SK-N-SH (cell line): ENCODE results near the gene WDR7. TPM values are rescaled to one million over a fixed set of nuclear protein-coding genes. Genes with fewer than 3 reads are reported as not detected.

Experiments
- CTCF ChIA-PET: fragments of 300-600, 350-600 bp; formaldehyde crosslinking; extraction: SDS; loops from one replicate; lab custom pipeline; 2021; lab: Yijun Ruan, JAX
- POLR2A ChIA-PET: fragments of 350-600 bp; sonication (Branson Sonifier 250); formaldehyde crosslinking; extraction: SDS; loops from one replicate; lab custom pipeline; 2020; ENCODE audit warnings: antibody characterized with exemption, inconsistent platforms; lab: Yijun Ruan, JAX
- DNase-seq: peaks from one replicate; pipeline ENCODE4 v3.0.0; 2012
- H2AFZ ChIP-seq: fragments of 200-600 bp; sonication (generic); 2 replicates; pipeline ENCODE4 v1.8.1; 2016; ENCODE audit warnings: antibody characterized with exemption, mild to moderate bottlenecking, low read depth
- H3F3A ChIP-seq: fragments of 200-600 bp; sonication (generic); replicated peaks from 2 replicates; pipeline ENCODE3; 2016; ENCODE audit warnings: antibody characterized with exemption, mild to moderate bottlenecking; ENCODE audit not compliant: insufficient read depth
- H3K27ac ChIP-seq, 2 experiments: fragments of 200-500 bp in 1 of 2; fragments of 200-600 bp in 1 of 2; sonication (Bioruptor generic) in 1 of 2; sonication (generic), shearing (Covaris generic) in 1 of 2; 2 replicates each; pipeline versions ENCODE4 v1.5.1 to v1.6.1; 2014 to 2016; ENCODE audit warnings: low read depth in 2 of 2, inconsistent platforms in 1 of 2, low read length in 1 of 2, mild to moderate bottlenecking in 1 of 2, mixed read lengths in 1 of 2
- H3K27me3 ChIP-seq: fragments of 200-600 bp; sonication (generic), shearing (Covaris generic); 2 replicates; pipeline ENCODE4 v1.6.1; 2016; ENCODE audit warnings: mixed run types; ENCODE audit not compliant: insufficient read depth
- H3K36me3 ChIP-seq, 2 experiments: fragments of 200-500 bp in 1 of 2; fragments of 200-600 bp in 1 of 2; sonication (Bioruptor generic) in 1 of 2; sonication (generic) in 1 of 2; replicated peaks in 1 of 2; 2 replicates each; pipeline versions ENCODE3 to v1.5.1; 2014 to 2016; ENCODE audit warnings: low read length in 1 of 2, mild to moderate bottlenecking in 1 of 2; ENCODE audit not compliant: insufficient read depth in 2 of 2, control insufficient read depth in 1 of 2
- H3K4me1 ChIP-seq, 2 experiments: fragments of 200-500 bp in 1 of 2; fragments of 200-600 bp in 1 of 2; sonication (Bioruptor generic) in 1 of 2; sonication (generic), shearing (Covaris generic) in 1 of 2; 2 replicates each; pipeline versions ENCODE4 v1.5.1 to v1.6.1; 2014 to 2016; ENCODE audit warnings: low read depth in 1 of 2, low read length in 1 of 2, mixed run types in 1 of 2; ENCODE audit not compliant: insufficient read depth in 2 of 2, control insufficient read depth in 1 of 2
- H3K4me2 ChIP-seq: fragments of 200-600 bp; sonication (generic), shearing (Covaris generic); 2 replicates; pipeline ENCODE4 v1.6.1; 2017; ENCODE audit warnings: mixed run types
- H3K4me3 ChIP-seq, 2 experiments: fragments of 200-500 bp in 1 of 2; fragments of 200-600 bp in 1 of 2; sonication (Bioruptor generic) in 1 of 2; sonication (generic), shearing (Covaris generic) in 1 of 2; 2 replicates each; pipeline versions ENCODE4 v1.5.1 to v1.8.1; 2014 to 2016; ENCODE audit warnings: low read depth in 2 of 2, inconsistent platforms in 1 of 2, low read length in 1 of 2, mild to moderate bottlenecking in 1 of 2, mixed read lengths in 1 of 2, moderate library complexity in 1 of 2
- H3K79me2 ChIP-seq: fragments of 200-600 bp; sonication (generic); 2 replicates; pipeline ENCODE4 v1.8.1; 2017; ENCODE audit warnings: mild to moderate bottlenecking; ENCODE audit not compliant: insufficient read depth
- H3K9ac ChIP-seq: fragments of 200-600 bp; sonication (generic); 2 replicates; pipeline ENCODE4 v1.6.1; 2017; ENCODE audit warnings: mixed run types
- H3K9me2 ChIP-seq: fragments of 200-600 bp; sonication (generic); 2 replicates; pipeline ENCODE4 v1.6.1; 2017; ENCODE audit warnings: mixed run types
- H3K9me3 ChIP-seq: fragments of 200-600 bp; sonication (generic); 2 replicates; pipeline ENCODE4 v1.6.1; 2017; ENCODE audit warnings: mixed run types, mild to moderate bottlenecking, moderate library complexity
- H4K20me1 ChIP-seq: fragments of 200-600 bp; sonication (generic); 2 replicates; pipeline ENCODE4 v1.6.1; 2017; ENCODE audit warnings: mild to moderate bottlenecking, mixed run types; ENCODE audit not compliant: insufficient read depth
- ELF1 ChIP-seq: IDR thresholded peaks from 2 replicates; pipeline ENCODE4 v1.4.0; 2012
- EZH2phosphoT487 ChIP-seq: fragments of 200-600 bp; sonication (generic); IDR thresholded peaks from 2 replicates; pipeline ENCODE4 v1.6.1; 2017; ENCODE audit warnings: low read depth, mixed run types, mild to moderate bottlenecking, antibody characterized with exemption, moderate library complexity, borderline replicate concordance
- FOXJ3 ChIP-seq: sonication (generic); formaldehyde crosslinking; IDR thresholded peaks from 2 replicates; pipeline ENCODE4 v1.5.1; 2020; ENCODE audit warnings: mild to moderate bottlenecking, missing genetic modification reagents
- JUND ChIP-seq: IDR thresholded peaks from 2 replicates; pipeline ENCODE4 v1.4.0; 2012
- RCOR1 ChIP-seq: fragments of 150-350 bp; IDR thresholded peaks from 2 replicates; pipeline ENCODE4 v1.6.1; 2017; ENCODE audit warnings: antibody characterized with exemption, low read length
- RXRA ChIP-seq: IDR thresholded peaks from 2 replicates; pipeline ENCODE4 v1.4.0; 2012; ENCODE audit warnings: low read depth, mild to moderate bottlenecking, borderline replicate concordance
- WGBS: methylation state at CpG from one replicate; pipeline ENCODE4 v1.1.6; 2017; ENCODE audit warnings: low lambda C conversion rate; 5-methylcytosine and 5-hydroxymethylcytosine counted together
- polyA plus RNA-seq, 3 experiments: library from polyadenylated mRNA; depleted of rRNA; stranded (reverse); fragments of >200 nt; gene quantifications; 2 replicates each; pipeline ENCODE4 v1.2.3, GENCODE V29; 2012
- TF ChIP-seq, protein P1 (sequence below): fragments of 150-350 bp; IDR thresholded peaks from 2 replicates; pipeline ENCODE4 v1.6.1; 2017; ENCODE audit warnings: antibody characterized with exemption, low read length, low read depth, borderline replicate concordance
- TF ChIP-seq, protein P2 (sequence below): IDR thresholded peaks from 2 replicates; pipeline ENCODE4 v1.4.0; 2012; ENCODE audit warnings: low read depth, borderline replicate concordance
- TF ChIP-seq, protein P3 (sequence below): fragments of 150-350 bp; IDR thresholded peaks from 2 replicates; pipeline ENCODE4 v1.6.1; 2016; ENCODE audit warnings: mild to moderate bottlenecking, low read depth, low read length
- TF ChIP-seq, protein P4 (sequence below): IDR thresholded peaks from 2 replicates; pipeline ENCODE4 v1.6.1; 2012; ENCODE audit warnings: mild to moderate bottlenecking, low read depth, low read length, moderate library complexity
- TF ChIP-seq, protein P5 (sequence below): IDR thresholded peaks from 2 replicates; pipeline ENCODE4 v1.4.0; 2012; ENCODE audit warnings: low read depth

Gene WDR7
- polyA plus RNA-seq, 1 of the 3 experiments (the other 2 are of a cell fraction) = 4.1 TPM

DNA sequence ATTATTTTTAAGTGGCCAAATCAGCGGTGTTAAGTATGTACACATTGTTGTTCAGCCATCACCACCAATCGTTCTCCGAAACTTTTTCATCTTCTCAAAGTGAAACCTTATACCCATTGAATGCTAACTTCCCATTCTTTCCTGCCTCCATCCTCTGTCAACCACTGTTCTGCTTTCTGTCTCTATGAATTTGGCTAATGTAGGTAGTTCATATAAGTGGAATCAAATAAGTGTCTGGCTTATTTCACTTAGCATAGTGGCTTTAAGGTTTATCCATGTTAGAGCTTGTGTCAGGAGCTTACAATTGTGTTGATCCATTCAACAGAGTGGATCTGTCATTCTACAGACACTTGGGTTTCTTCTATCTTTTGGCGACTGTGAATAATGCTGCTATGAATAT, 192.1 kb downstream of the WDR7 start:
- ChIA-PET POLR2A (no interaction called here), CTCF (interaction anchor here (0.7 to 1.2 kb wide), 2 partner anchors 15 to 21 kb away, joined by 3 read pairs; no protein-coding TSS in a partner anchor)
- Histone ChIP-seq H3K4me2 (no peak overlapping the region), H3K4me1 (no peaks in the 10 kb centered on the region), H3F3A (no peaks in the 10 kb centered on the region), H3K9ac (no peak overlapping the region), H3K27ac (no peak overlapping the region), H2AFZ (no peak overlapping the region), H3K9me2 (no peaks in the 10 kb centered on the region), H3K9me3 (no peaks in the 10 kb centered on the region), H3K4me3 (no peak overlapping the region), H3K79me2 (no peaks in the 10 kb centered on the region), H3K27me3 (no peaks in the 10 kb centered on the region), H3K36me3 (no peaks in the 10 kb centered on the region), H4K20me1 (no peaks in the 10 kb centered on the region)
- DNase-seq = no peak
- TF ChIP-seq, protein P1, sequence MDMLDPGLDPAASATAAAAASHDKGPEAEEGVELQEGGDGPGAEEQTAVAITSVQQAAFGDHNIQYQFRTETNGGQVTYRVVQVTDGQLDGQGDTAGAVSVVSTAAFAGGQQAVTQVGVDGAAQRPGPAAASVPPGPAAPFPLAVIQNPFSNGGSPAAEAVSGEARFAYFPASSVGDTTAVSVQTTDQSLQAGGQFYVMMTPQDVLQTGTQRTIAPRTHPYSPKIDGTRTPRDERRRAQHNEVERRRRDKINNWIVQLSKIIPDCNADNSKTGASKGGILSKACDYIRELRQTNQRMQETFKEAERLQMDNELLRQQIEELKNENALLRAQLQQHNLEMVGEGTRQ = no peak
- TF ChIP-seq FOXJ3 (CRISPR knock-in tag) = no peak
- TF ChIP-seq, protein P2, sequence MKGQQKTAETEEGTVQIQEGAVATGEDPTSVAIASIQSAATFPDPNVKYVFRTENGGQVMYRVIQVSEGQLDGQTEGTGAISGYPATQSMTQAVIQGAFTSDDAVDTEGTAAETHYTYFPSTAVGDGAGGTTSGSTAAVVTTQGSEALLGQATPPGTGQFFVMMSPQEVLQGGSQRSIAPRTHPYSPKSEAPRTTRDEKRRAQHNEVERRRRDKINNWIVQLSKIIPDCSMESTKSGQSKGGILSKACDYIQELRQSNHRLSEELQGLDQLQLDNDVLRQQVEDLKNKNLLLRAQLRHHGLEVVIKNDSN = no peak
- TF ChIP-seq, protein P3, sequence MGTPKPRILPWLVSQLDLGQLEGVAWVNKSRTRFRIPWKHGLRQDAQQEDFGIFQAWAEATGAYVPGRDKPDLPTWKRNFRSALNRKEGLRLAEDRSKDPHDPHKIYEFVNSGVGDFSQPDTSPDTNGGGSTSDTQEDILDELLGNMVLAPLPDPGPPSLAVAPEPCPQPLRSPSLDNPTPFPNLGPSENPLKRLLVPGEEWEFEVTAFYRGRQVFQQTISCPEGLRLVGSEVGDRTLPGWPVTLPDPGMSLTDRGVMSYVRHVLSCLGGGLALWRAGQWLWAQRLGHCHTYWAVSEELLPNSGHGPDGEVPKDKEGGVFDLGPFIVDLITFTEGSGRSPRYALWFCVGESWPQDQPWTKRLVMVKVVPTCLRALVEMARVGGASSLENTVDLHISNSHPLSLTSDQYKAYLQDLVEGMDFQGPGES = no peak
- 91% methylated on average over 4 of the region's 4 CpGs for WGBS

DNA sequence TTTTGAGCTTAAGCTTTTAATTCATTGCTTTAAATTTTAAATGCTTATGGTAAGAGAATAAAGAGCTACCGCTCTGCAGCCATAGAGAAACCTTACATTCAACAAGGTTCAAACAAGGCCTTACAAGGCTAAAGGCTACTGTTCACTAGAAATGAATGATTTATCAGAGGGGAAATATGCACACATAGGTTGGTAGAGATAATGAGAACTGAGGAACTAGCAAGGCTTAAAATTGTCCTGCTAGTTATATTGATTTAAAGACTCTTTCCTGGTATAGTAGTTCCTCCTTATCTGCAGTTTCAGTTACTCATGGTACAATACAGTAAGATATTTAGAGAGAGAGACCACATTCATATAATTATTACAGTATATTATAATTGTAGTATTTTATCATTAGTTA, 193.4 kb downstream of the WDR7 start:
- no peaks in the 10 kb centered on the region for H3K27me3 ChIP-seq
- no peaks in the 10 kb centered on the region for H3K79me2 ChIP-seq
- H3F3A ChIP-seq = no peaks in the 10 kb centered on the region
- no peak for DNase-seq
- TF ChIP-seq ELF1 = no peak
- TF ChIP-seq RXRA = no peak
- TF ChIP-seq JUND = no peak
- no peak for TF ChIP-seq RCOR1
- TF ChIP-seq, protein P2 = no peak
- no peak for TF ChIP-seq EZH2phosphoT487
- TF ChIP-seq, protein P4, sequence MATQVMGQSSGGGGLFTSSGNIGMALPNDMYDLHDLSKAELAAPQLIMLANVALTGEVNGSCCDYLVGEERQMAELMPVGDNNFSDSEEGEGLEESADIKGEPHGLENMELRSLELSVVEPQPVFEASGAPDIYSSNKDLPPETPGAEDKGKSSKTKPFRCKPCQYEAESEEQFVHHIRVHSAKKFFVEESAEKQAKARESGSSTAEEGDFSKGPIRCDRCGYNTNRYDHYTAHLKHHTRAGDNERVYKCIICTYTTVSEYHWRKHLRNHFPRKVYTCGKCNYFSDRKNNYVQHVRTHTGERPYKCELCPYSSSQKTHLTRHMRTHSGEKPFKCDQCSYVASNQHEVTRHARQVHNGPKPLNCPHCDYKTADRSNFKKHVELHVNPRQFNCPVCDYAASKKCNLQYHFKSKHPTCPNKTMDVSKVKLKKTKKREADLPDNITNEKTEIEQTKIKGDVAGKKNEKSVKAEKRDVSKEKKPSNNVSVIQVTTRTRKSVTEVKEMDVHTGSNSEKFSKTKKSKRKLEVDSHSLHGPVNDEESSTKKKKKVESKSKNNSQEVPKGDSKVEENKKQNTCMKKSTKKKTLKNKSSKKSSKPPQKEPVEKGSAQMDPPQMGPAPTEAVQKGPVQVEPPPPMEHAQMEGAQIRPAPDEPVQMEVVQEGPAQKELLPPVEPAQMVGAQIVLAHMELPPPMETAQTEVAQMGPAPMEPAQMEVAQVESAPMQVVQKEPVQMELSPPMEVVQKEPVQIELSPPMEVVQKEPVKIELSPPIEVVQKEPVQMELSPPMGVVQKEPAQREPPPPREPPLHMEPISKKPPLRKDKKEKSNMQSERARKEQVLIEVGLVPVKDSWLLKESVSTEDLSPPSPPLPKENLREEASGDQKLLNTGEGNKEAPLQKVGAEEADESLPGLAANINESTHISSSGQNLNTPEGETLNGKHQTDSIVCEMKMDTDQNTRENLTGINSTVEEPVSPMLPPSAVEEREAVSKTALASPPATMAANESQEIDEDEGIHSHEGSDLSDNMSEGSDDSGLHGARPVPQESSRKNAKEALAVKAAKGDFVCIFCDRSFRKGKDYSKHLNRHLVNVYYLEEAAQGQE = no peak
- TF ChIP-seq, protein P5, sequence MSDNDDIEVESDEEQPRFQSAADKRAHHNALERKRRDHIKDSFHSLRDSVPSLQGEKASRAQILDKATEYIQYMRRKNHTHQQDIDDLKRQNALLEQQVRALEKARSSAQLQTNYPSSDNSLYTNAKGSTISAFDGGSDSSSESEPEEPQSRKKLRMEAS = no peak
- TF ChIP-seq, all 33 proteins: peak for 0
- Histone ChIP-seq H3K9ac (no peak overlapping the region), H3K4me1 (no peaks in the 10 kb centered on the region), H3K27ac (no peak overlapping the region), H3K4me2 (no peak overlapping the region), H3K9me3 (no peaks in the 10 kb centered on the region), H4K20me1 (no peaks in the 10 kb centered on the region), H3K4me3 (no peak overlapping the region), H3K9me2 (no peaks in the 10 kb centered on the region), H3K36me3 (no peaks in the 10 kb centered on the region), H2AFZ (no peak overlapping the region)
- POLR2A ChIA-PET = no interaction called here
- 90% methylated on average over 1 of the region's 1 CpG for WGBS
- CTCF ChIA-PET = no interaction called here
